ENCODE results near the gene PLB1.

Gene PLB1

GRCh38 chr2:28648671-28649395 is 153.0 kb downstream of the PLB1 start:
- DNase-seq, result no peak
- H3K4ac ChIP-seq (ENCODE audit: low read depth in 1 of 2, low read length in 2 of 2), result no peak overlapping the region
- H3K79me1 ChIP-seq (replicated peaks; ENCODE audit: low read length, poor library complexity, severe bottlenecking), result no peaks in the 10 kb centered on the region
- peak overlapping the region in 1 of 2 experiments; percentile 49 for H3K14ac ChIP-seq (ENCODE audit: low read length in 2 of 2)
- H3K23ac ChIP-seq (ENCODE audit: low read length in 2 of 2), result no peak overlapping the region
- H2AFZ ChIP-seq (ENCODE audit: low read depth, low read length), result no peak overlapping the region
- peak overlapping the region; percentile 76 for H2AK5ac ChIP-seq (ENCODE audit: low read length, severe bottlenecking)
- H3K4me3 ChIP-seq (ENCODE audit: insufficient read depth in 1 of 2, low read depth in 1 of 2, low read length in 2 of 2), result no peak overlapping the region
- peak overlapping the region in 1 of 2 experiments; percentile 33 for H2BK12ac ChIP-seq (ENCODE audit: low read length in 2 of 2)
- H3K27me3 ChIP-seq (ENCODE audit: control insufficient read depth in 1 of 2, insufficient read depth in 1 of 2, low read length in 2 of 2), result no peaks in the 10 kb centered on the region
- H4K91ac ChIP-seq (ENCODE audit: low read length), result peak overlapping the region; percentile 11
- no peak overlapping the region for H2BK15ac ChIP-seq (ENCODE audit: low read depth, poor library complexity, severe bottlenecking)
- no peak overlapping the region for H4K8ac ChIP-seq (ENCODE audit: low read length)
- no peaks in the 10 kb centered on the region for H3K36me3 ChIP-seq (ENCODE audit: control insufficient read depth in 1 of 2, insufficient read depth in 2 of 2, low read depth in 1 of 2, low read length in 2 of 2)
- WGBS, result 88% methylated on average over 4 of the region's 4 CpGs
- peaks cover 16% of the 10 kb centered on the region for H3K4me1 ChIP-seq (ENCODE audit: control insufficient read depth, insufficient read depth, low read depth, low read length)
- H3K9me3 ChIP-seq (ENCODE audit: control insufficient read depth, low read length), result no peaks in the 10 kb centered on the region
- H3K18ac ChIP-seq (ENCODE audit: low read depth in 1 of 2, low read length in 2 of 2), result peak overlapping the region; percentile 5 to 10
- no peak overlapping the region for H2BK120ac ChIP-seq (ENCODE audit: low read depth, low read length)
- no peak overlapping the region for H3K4me2 ChIP-seq (ENCODE audit: low read length, poor library complexity, severe bottlenecking)
- H2BK5ac ChIP-seq (ENCODE audit: low read depth, low read length, poor library complexity, severe bottlenecking), result no peak overlapping the region
- H3K9ac ChIP-seq (ENCODE audit: low read length), result peak overlapping the region; percentile 50
- no peak overlapping the region for H3K27ac ChIP-seq (ENCODE audit: low read length, poor library complexity, severe bottlenecking)

GRCh38 chr2:28649481-28650265 is 153.8 kb downstream of the PLB1 start:
- H2BK5ac ChIP-seq (ENCODE audit: low read depth, low read length, poor library complexity, severe bottlenecking), result no peak overlapping the region
- no peak overlapping the region for H3K4me2 ChIP-seq (ENCODE audit: low read length, poor library complexity, severe bottlenecking)
- H3K4me3 ChIP-seq (ENCODE audit: insufficient read depth in 1 of 2, low read depth in 1 of 2, low read length in 2 of 2), result no peak overlapping the region
- no peak overlapping the region for H2BK120ac ChIP-seq (ENCODE audit: low read depth, low read length)
- H3K27me3 ChIP-seq (ENCODE audit: control insufficient read depth in 1 of 2, insufficient read depth in 1 of 2, low read length in 2 of 2), result no peaks in the 10 kb centered on the region
- peaks cover 16% of the 10 kb centered on the region for H3K4me1 ChIP-seq (ENCODE audit: control insufficient read depth, insufficient read depth, low read depth, low read length)
- DNase-seq, result peak; percentile 51
- H2BK12ac ChIP-seq (ENCODE audit: low read length in 2 of 2), result peak overlapping the region in 1 of 2 experiments; percentile 63
- peak overlapping the region in 1 of 2 experiments; percentile 71 for H3K14ac ChIP-seq (ENCODE audit: low read length in 2 of 2)
- 66% methylated on average over 7 of the region's 8 CpGs for WGBS
- no peak overlapping the region for H4K8ac ChIP-seq (ENCODE audit: low read length)
- H3K36me3 ChIP-seq (ENCODE audit: control insufficient read depth in 1 of 2, insufficient read depth in 2 of 2, low read depth in 1 of 2, low read length in 2 of 2), result no peaks in the 10 kb centered on the region
- H3K23ac ChIP-seq (ENCODE audit: low read length in 2 of 2), result no peak overlapping the region
- peak overlapping the region; percentile 10 to 85 for H3K18ac ChIP-seq (ENCODE audit: low read depth in 1 of 2, low read length in 2 of 2)
- H3K4ac ChIP-seq (ENCODE audit: low read depth in 1 of 2, low read length in 2 of 2), result peak overlapping the region in 1 of 2 experiments; percentile 7
- peak overlapping the region; percentile 76 for H2AK5ac ChIP-seq (ENCODE audit: low read length, severe bottlenecking)
- H2AFZ ChIP-seq (ENCODE audit: low read depth, low read length), result no peak overlapping the region
- H3K27ac ChIP-seq (ENCODE audit: low read length, poor library complexity, severe bottlenecking), result peak overlapping the region; percentile 0
- peak overlapping the region; percentile 50 for H3K9ac ChIP-seq (ENCODE audit: low read length)
- H3K9me3 ChIP-seq (ENCODE audit: control insufficient read depth, low read length), result no peaks in the 10 kb centered on the region
- H4K91ac ChIP-seq (ENCODE audit: low read length), result no peak overlapping the region
- no peaks in the 10 kb centered on the region for H3K79me1 ChIP-seq (replicated peaks; ENCODE audit: low read length, poor library complexity, severe bottlenecking)
- no peak overlapping the region for H2BK15ac ChIP-seq (ENCODE audit: low read depth, poor library complexity, severe bottlenecking)

GRCh38 chr2:28650266-28650584 is 154.4 kb downstream of the PLB1 start:
- Histone ChIP-seq H2AK5ac (ENCODE audit: low read length, severe bottlenecking) (no peak overlapping the region), H2BK15ac (ENCODE audit: low read depth, poor library complexity, severe bottlenecking) (peak overlapping the region; percentile 37), H2AFZ (ENCODE audit: low read depth, low read length) (no peak overlapping the region), H3K14ac (ENCODE audit: low read length in 2 of 2) (no peak overlapping the region), H4K8ac (ENCODE audit: low read length) (no peak overlapping the region), H3K4ac (ENCODE audit: low read depth in 1 of 2, low read length in 2 of 2) (no peak overlapping the region), H3K9me3 (ENCODE audit: control insufficient read depth, low read length) (no peaks in the 10 kb centered on the region), H3K9ac (ENCODE audit: low read length) (no peak overlapping the region), H3K23ac (ENCODE audit: low read length in 2 of 2) (no peak overlapping the region), H3K4me1 (ENCODE audit: control insufficient read depth, insufficient read depth, low read depth, low read length) (peaks cover 16% of the 10 kb centered on the region), H3K18ac (ENCODE audit: low read depth in 1 of 2, low read length in 2 of 2) (no peak overlapping the region), H4K91ac (ENCODE audit: low read length) (no peak overlapping the region), H3K79me1 (replicated peaks; ENCODE audit: low read length, poor library complexity, severe bottlenecking) (no peaks in the 10 kb centered on the region), H3K27ac (ENCODE audit: low read length, poor library complexity, severe bottlenecking) (no peak overlapping the region), H3K4me2 (ENCODE audit: low read length, poor library complexity, severe bottlenecking) (no peak overlapping the region), H3K27me3 (ENCODE audit: control insufficient read depth in 1 of 2, insufficient read depth in 1 of 2, low read length in 2 of 2) (no peaks in the 10 kb centered on the region), H3K4me3 (ENCODE audit: insufficient read depth in 1 of 2, low read depth in 1 of 2, low read length in 2 of 2) (no peak overlapping the region), H2BK5ac (ENCODE audit: low read depth, low read length, poor library complexity, severe bottlenecking) (no peak overlapping the region), H2BK120ac (ENCODE audit: low read depth, low read length) (no peak overlapping the region), H2BK12ac (ENCODE audit: low read length in 2 of 2) (no peak overlapping the region), H3K36me3 (ENCODE audit: control insufficient read depth in 1 of 2, insufficient read depth in 2 of 2, low read depth in 1 of 2, low read length in 2 of 2) (no peaks in the 10 kb centered on the region)
- DNase-seq, result no peak
- WGBS, result 95% methylated on average over 4 of the region's 4 CpGs

GRCh38 chr2:28652217-28652616 is 156.4 kb downstream of the PLB1 start:
- Histone ChIP-seq H3K4me3 (ENCODE audit: insufficient read depth in 1 of 2, low read depth in 1 of 2, low read length in 2 of 2) (no peak overlapping the region), H2BK120ac (ENCODE audit: low read depth, low read length) (no peak overlapping the region), H3K23ac (ENCODE audit: low read length in 2 of 2) (no peak overlapping the region), H2BK12ac (ENCODE audit: low read length in 2 of 2) (no peak overlapping the region), H4K91ac (ENCODE audit: low read length) (no peak overlapping the region), H2AFZ (ENCODE audit: low read depth, low read length) (no peak overlapping the region), H3K79me1 (replicated peaks; ENCODE audit: low read length, poor library complexity, severe bottlenecking) (no peaks in the 10 kb centered on the region), H2BK15ac (ENCODE audit: low read depth, poor library complexity, severe bottlenecking) (no peak overlapping the region), H3K27ac (ENCODE audit: low read length, poor library complexity, severe bottlenecking) (no peak overlapping the region), H3K14ac (ENCODE audit: low read length in 2 of 2) (no peak overlapping the region), H3K27me3 (ENCODE audit: control insufficient read depth in 1 of 2, insufficient read depth in 1 of 2, low read length in 2 of 2) (no peaks in the 10 kb centered on the region), H2BK5ac (ENCODE audit: low read depth, low read length, poor library complexity, severe bottlenecking) (no peak overlapping the region), H3K4ac (ENCODE audit: low read depth in 1 of 2, low read length in 2 of 2) (no peak overlapping the region), H2AK5ac (ENCODE audit: low read length, severe bottlenecking) (no peak overlapping the region), H3K4me2 (ENCODE audit: low read length, poor library complexity, severe bottlenecking) (no peak overlapping the region), H4K8ac (ENCODE audit: low read length) (no peak overlapping the region), H3K9ac (ENCODE audit: low read length) (no peak overlapping the region), H3K9me3 (ENCODE audit: control insufficient read depth, low read length) (no peaks in the 10 kb centered on the region), H3K4me1 (ENCODE audit: control insufficient read depth, insufficient read depth, low read depth, low read length) (peaks cover 16% of the 10 kb centered on the region), H3K18ac (ENCODE audit: low read depth in 1 of 2, low read length in 2 of 2) (no peak overlapping the region), H3K36me3 (ENCODE audit: control insufficient read depth in 1 of 2, insufficient read depth in 2 of 2, low read depth in 1 of 2, low read length in 2 of 2) (no peaks in the 10 kb centered on the region)
- no CpG with 5 or more reads among the region's 1 CpG for WGBS
- DNase-seq, result peak; percentile 46
